Activated naive CD8-positive, alpha-beta T cell (primary cell): ENCODE data around the gene BPIFA3.

Experiments used
- H3K27ac Mint-ChIP-seq: one replicate; pipeline ENCODE4 v1.8.0; 2021; ENCODE audit warnings: mixed read lengths
- H3K27me3 Mint-ChIP-seq: one replicate; pipeline ENCODE4 v1.8.0; 2021; ENCODE audit warnings: mixed read lengths
- H3K36me3 Mint-ChIP-seq: one replicate; pipeline ENCODE4 v1.8.0; 2021; ENCODE audit warnings: mixed read lengths
- H3K4me1 Mint-ChIP-seq: one replicate; pipeline ENCODE4 v1.8.0; 2021; ENCODE audit warnings: low read depth, mixed read lengths
- H3K4me3 Mint-ChIP-seq: one replicate; pipeline ENCODE4 v1.8.0; 2021; ENCODE audit warnings: mild to moderate bottlenecking, mixed read lengths
- H3K9me3 Mint-ChIP-seq: one replicate; pipeline ENCODE4 v1.8.0; 2021; ENCODE audit warnings: low read depth, mixed read lengths

Gene BPIFA3

DNA sequence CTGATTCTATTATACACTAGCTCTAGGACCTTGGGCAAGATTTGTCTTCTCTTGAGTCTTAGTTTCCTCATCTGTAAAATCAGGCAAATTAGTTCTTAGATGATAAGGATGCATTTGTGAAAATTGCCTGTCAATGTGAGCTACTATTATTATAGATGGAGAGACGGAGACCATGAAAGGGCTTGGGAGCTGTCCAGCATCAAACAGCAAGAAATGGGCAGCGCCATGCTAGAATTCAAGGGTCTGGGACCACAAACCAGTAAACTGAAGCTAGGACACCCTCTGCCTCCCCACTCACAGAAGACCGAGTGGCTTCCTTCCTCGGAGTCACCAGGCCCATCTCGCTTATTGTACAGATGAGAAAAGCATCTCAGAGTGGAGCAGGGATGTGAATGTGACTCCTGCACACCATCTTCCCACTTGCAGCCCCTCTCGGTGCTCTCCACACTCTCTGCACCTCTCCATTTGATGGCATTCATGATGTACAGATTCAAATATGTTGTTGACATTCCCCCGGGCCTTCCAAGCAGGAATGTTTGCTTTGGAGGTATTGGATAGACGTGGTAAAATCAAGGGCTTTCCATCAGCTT lies 24.1 kb upstream of the BPIFA3 start:
- Mint-ChIP-seq H3K9me3 (no peaks in the 10 kb centered on the region), H3K27me3 (peaks cover 6% of the 10 kb centered on the region), H3K36me3 (no peaks in the 10 kb centered on the region), H3K4me3 (no peak overlapping the region), H3K4me1 (peaks cover 4% of the 10 kb centered on the region), H3K27ac (no peak overlapping the region)

DNA sequence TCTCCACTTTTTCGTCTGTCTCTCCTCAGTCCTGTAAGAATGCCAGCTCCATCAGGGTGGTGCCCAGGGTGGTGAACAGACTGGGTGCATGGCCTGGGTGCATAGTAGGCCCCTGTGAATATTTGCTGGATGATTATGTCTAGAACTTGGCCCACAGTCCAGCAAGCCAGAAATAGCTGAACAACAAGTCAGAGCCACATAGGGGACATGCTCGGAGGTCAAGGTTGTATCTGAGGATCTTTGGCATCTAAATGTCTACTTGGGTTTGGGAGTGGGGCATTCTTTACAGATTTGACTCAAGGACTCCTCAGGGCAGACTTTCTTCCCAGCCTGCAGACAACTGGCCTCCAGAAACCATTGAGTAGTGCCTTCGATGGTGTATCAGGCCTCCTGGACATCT lies 18.1 kb upstream of the BPIFA3 start:
- Mint-ChIP-seq H3K36me3 (no peaks in the 10 kb centered on the region), H3K4me3 (no peak overlapping the region), H3K27ac (no peak overlapping the region), H3K27me3 (peaks cover 16% of the 10 kb centered on the region), H3K4me1 (peaks cover 4% of the 10 kb centered on the region), H3K9me3 (no peaks in the 10 kb centered on the region)

DNA sequence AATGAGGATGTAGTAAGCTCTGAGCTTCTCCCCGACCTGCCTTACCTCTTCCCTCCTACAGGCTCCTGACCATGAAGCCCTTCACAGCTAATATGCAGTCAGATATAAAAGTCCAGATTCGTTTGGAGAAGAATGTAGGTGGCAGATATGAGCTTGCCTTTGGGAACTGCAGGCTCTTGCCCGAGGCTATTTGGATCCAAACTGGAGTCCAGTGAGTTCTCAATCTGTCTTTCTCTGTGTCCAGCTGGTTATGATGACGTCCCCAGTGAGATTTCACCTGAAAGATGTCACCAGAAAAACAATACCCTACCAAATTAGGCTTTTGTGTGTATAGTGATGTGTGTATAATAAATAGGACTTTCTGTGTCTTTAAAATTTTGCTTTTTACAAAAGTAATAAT lies 14.7 kb upstream of the BPIFA3 start:
- Mint-ChIP-seq H3K4me1 (no peaks in the 10 kb centered on the region), H3K27me3 (peaks cover 15% of the 10 kb centered on the region), H3K27ac (no peak overlapping the region)

DNA sequence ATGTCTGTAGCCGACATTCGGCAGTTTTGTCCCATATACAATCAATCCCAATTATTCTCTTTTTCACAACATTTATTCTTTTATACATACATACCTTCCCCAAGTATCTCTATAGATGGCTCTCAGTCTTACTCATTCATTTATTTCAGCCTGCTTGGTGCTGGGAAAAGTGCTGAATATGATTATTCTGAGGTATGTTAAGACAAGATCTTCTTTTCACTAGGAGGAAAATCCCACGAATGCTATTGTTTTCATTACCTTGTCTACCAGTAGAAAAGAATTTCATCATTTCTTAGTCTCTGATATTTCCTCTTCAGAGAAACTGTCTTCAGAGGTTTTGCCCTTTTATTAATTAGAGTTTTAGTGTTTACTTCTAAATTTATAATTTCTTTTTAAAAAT lies 13.7 kb upstream of the BPIFA3 start:
- H3K9me3 Mint-ChIP-seq: no peaks in the 10 kb centered on the region
- no peaks in the 10 kb centered on the region for H3K36me3 Mint-ChIP-seq
- H3K4me1 Mint-ChIP-seq: no peaks in the 10 kb centered on the region
- peaks cover 22% of the 10 kb centered on the region for H3K27me3 Mint-ChIP-seq
- H3K4me3 Mint-ChIP-seq: no peak overlapping the region
- no peak overlapping the region for H3K27ac Mint-ChIP-seq

More for the DNA sequence above, 14.7 kb upstream of the BPIFA3 start:
- Mint-ChIP-seq H3K9me3 (no peaks in the 10 kb centered on the region), H3K36me3 (no peaks in the 10 kb centered on the region), H3K4me3 (no peak overlapping the region)

DNA sequence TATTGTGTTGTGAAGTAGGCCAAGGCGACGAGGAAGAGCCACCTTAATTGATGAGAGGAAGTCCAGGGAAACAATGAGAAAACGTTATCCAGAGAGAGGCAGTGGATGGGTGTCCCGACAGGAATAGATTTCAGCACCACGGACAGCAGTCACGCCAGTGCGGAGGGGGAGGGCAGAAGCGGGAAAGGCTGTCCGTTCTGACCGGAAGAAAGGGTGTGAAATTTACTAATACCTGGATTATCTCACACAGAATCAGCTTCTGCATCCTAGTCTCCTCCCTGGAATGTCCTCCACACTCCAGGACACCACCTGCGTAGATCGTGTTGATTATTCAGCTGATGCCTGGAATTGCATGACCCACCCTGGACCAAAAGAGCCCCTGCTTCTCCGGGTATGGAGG lies 7.4 kb upstream of the BPIFA3 start:
- H3K4me1 Mint-ChIP-seq: no peaks in the 10 kb centered on the region
- H3K4me3 Mint-ChIP-seq: no peak overlapping the region
- H3K36me3 Mint-ChIP-seq: no peaks in the 10 kb centered on the region
- no peak overlapping the region for H3K27ac Mint-ChIP-seq
- H3K27me3 Mint-ChIP-seq: peaks cover 31% of the 10 kb centered on the region
- H3K9me3 Mint-ChIP-seq: peaks cover 3% of the 10 kb centered on the region

DNA sequence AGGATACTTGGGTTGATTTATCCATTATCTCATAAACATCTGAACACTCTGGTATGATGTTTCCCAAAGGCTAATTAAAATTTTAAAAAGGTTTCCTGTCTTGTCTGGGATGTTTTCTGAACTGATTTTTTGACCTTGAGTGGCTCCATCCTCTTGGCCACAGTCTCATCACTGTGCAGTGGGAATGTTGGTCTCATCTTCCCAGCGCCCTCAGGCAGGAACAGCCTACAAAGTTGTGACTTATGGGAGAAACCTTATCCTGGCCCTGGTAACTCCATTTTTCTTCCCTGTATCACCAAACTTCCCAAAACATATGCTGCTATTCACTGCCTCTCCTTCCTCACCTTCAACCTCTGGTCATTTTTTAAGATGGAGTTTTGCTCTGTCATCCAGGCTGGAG lies 6.8 kb upstream of the BPIFA3 start:
- no peaks in the 10 kb centered on the region for H3K4me1 Mint-ChIP-seq
- H3K27me3 Mint-ChIP-seq: peaks cover 33% of the 10 kb centered on the region
- peaks cover 3% of the 10 kb centered on the region for H3K9me3 Mint-ChIP-seq
- H3K36me3 Mint-ChIP-seq: no peaks in the 10 kb centered on the region
- no peak overlapping the region for H3K27ac Mint-ChIP-seq
- H3K4me3 Mint-ChIP-seq: no peak overlapping the region

DNA sequence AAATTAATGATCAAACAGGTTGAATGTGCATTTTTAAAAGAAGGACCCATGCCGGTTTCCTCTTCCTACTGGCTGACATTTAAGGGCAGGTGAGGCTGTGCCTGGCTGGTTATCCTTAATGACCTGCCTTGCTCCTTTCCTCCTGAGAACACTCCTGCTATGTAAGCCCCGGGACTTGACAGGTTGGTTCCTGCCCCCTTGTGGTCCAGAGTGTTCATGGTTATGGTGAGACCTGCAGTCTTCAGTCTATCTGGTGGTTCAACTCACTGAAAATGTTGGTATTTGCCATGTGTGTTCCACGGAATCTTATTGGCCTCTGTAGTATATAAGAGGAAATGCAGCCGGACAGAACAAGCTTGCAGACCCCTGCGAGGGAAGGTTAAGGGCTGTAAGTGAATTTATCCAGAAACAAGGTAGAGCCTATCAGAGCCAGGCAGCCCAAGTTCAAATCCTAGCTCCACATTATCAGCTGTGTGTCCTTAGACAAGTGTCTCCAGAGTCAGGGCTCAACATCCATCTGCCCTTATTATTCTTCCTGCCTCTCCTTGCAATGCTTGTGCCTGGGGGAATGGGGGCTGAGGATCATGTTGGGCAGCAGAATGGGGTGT lies 5.2 kb upstream of the BPIFA3 start:
- Mint-ChIP-seq H3K27ac (no peak overlapping the region), H3K36me3 (no peaks in the 10 kb centered on the region), H3K9me3 (peaks cover 3% of the 10 kb centered on the region), H3K4me3 (no peak overlapping the region), H3K27me3 (peaks cover 33% of the 10 kb centered on the region), H3K4me1 (no peaks in the 10 kb centered on the region)

DNA sequence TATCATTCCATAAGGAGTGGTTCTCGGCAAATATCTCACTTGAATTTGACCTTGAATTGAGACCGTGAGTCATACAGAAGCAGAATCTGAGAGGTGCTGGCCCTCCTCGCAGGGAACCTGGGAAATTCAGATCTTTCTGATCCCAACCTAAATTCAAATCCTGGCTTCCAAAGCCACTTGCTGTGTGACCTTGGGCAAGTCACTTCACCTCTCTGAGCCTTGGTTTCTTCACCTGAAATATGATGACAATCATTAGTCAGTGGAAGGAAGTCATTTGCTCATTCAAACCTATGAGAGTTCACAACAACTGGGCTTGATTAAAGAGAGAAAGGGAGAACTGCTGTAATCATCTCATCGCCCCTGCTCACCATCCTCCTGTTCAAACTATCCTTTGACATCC lies 7.2 kb downstream of the BPIFA3 start:
- peaks cover 2% of the 10 kb centered on the region for H3K36me3 Mint-ChIP-seq
- H3K27me3 Mint-ChIP-seq: peaks cover 13% of the 10 kb centered on the region
- no peaks in the 10 kb centered on the region for H3K9me3 Mint-ChIP-seq
- no peak overlapping the region for H3K4me3 Mint-ChIP-seq
- no peaks in the 10 kb centered on the region for H3K4me1 Mint-ChIP-seq
- H3K27ac Mint-ChIP-seq: no peak overlapping the region

DNA sequence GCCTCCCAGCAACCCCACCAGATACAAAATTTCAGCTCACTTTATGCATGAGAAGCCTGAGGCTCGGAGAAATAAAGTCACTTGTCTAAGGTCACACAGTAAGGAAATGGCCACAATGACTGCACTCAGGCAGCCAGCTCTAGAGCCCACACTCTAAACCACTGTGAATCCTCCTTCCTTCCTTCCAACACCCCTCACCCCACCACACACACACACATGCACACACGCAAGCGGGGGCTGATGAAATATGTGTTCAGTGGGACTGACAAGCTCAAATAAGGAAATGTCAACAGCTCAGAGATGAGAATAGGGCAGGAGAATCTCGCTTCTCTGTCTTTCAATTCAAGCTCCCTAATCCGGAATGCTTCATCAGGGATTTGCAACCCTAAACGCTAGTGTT lies 12.7 kb downstream of the BPIFA3 start:
- H3K27ac Mint-ChIP-seq: no peak overlapping the region
- H3K4me1 Mint-ChIP-seq: peaks cover 12% of the 10 kb centered on the region
- H3K4me3 Mint-ChIP-seq: no peak overlapping the region
- H3K9me3 Mint-ChIP-seq: no peaks in the 10 kb centered on the region
- peaks cover 2% of the 10 kb centered on the region for H3K36me3 Mint-ChIP-seq
- H3K27me3 Mint-ChIP-seq: peaks cover 11% of the 10 kb centered on the region

DNA sequence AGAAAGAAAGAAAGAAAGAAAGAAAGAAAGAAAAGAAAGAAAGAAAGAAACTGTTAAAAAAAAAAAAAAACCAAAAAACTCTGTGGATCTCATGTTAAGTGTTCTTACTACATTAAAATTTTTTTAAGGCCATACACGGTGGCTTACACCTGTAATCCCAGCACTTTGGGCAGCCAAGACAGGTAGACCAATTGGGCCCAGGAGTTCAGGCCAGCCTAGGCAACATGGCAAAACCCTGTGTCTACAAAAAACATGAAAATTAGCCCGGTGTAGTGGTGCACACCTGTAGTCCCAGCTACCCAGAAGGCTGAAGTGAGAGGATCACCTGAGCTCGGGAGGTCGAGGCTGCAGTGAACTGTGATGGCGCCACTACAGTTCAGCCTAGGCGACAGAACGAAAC lies 14.1 kb downstream of the BPIFA3 start:
- Mint-ChIP-seq H3K4me1 (peaks cover 12% of the 10 kb centered on the region), H3K27ac (no peak overlapping the region), H3K36me3 (no peaks in the 10 kb centered on the region), H3K9me3 (no peaks in the 10 kb centered on the region), H3K27me3 (no peaks in the 10 kb centered on the region), H3K4me3 (no peak overlapping the region)

DNA sequence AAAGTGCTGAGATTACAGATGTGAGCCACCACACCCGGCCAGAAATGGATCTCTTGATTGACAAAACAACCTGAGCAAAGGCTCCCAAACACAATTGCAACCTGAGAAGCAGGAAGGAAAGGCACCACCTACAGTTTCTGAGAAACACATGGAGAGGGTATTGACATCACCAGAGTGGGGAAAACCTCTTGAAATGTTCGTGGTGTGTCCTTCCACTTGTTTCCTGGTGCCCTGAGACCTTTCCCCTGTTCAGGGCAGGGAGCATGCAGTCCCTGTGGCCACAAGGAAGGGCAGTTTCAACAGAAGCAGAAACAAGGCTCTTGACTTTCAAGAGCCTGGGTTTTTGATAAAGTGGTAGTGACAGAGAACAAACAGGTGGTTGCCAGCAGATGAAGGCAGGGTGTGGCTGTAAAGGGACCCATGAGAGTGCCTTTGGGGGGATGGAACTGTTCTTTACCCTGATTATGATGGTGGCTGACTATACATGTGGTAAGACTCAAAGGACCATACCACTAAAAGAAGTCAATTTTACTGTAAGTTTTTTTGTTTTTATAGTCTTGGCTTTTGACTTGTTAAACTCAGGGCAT lies 15.4 kb downstream of the BPIFA3 start:
- Mint-ChIP-seq H3K9me3 (no peaks in the 10 kb centered on the region), H3K27ac (no peak overlapping the region), H3K4me3 (no peak overlapping the region), H3K36me3 (no peaks in the 10 kb centered on the region), H3K4me1 (peaks cover 12% of the 10 kb centered on the region), H3K27me3 (peaks cover 4% of the 10 kb centered on the region)

DNA sequence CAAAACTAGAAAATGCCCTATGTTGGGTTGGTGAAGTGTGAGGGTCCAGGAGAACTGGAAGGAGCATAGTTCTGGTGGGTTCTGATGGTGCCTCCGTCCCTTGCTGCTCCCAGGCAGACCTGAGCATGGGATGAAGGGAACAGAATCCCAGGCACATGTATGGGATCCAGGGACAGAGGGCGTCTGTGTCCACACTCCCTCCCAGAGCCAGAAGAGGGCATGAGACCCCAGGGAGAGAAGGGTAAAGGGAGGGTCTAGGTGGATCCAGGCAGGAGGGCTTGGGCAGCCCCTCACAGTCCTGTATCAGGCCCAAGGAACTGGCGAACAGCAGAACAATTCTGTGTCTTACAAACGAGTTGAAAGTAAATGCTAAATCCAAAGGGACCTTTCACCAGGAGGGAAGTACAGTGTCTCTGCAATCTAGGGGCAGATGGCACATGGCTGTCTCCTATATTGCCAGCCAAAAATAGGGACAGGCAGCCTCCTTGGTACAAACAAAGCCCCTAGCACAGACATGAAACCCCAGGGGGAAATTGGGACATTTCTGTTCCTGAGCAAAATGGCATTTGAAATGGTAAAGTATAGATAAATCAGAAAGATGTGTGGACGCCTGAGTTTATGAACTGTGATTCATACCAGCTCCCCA lies 16.1 kb downstream of the BPIFA3 start:
- H3K27me3 Mint-ChIP-seq: peaks cover 4% of the 10 kb centered on the region
- no peak overlapping the region for H3K27ac Mint-ChIP-seq

DNA sequence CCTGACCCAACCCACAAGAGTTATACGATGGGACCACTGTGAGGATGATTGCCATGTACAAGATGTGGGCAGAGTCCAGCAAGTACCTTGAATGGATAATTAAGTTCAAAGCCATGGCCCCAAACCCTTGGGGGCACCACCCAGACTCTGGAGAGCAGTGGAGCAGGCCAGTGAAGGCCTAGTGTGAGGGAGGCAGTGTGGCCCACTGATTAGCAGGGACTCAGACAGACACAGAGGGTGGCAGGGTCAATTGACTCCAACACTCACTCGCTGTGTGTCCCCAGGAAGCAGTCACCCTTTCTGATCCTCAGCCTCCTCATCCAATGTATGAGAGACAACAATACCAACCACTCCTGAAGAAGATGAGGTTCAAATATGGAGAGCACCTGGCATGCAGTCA lies 16.9 kb downstream of the BPIFA3 start:
- Mint-ChIP-seq H3K36me3 (no peaks in the 10 kb centered on the region), H3K9me3 (no peaks in the 10 kb centered on the region), H3K4me3 (no peak overlapping the region), H3K27ac (no peak overlapping the region), H3K27me3 (peaks cover 4% of the 10 kb centered on the region), H3K4me1 (peaks cover 12% of the 10 kb centered on the region)

More for the DNA sequence above, 16.1 kb downstream of the BPIFA3 start:
- no peaks in the 10 kb centered on the region for H3K9me3 Mint-ChIP-seq
- H3K36me3 Mint-ChIP-seq: no peaks in the 10 kb centered on the region
- H3K4me3 Mint-ChIP-seq: no peak overlapping the region
- peaks cover 12% of the 10 kb centered on the region for H3K4me1 Mint-ChIP-seq

DNA sequence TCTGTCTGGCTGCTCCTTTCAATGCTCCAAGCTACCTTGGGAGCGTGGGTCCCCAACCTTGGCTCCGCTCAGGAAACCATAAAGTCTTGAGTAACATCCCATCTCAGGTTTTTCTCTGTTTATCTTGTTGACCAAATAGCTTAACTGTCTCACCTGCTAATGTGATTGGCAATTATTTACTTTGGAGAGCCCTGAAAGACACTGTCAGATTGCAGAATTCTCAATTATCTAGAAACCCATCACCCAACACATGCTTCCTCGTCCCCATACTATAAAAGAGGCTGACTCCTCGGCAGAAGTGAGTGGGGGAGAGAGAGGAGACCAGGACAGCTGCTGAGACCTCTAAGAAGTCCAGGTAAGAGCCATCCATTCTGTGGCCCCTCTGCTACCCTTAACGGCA lies 18.5 kb downstream of the BPIFA3 start, which contains the start of gene BPIFA1:
Gene BPIFA1 (plus strand): TSS at position 301 of the 400 bp plus-strand sequence. CDS start 1,716 bp downstream, outside the sequence.
- H3K9me3 Mint-ChIP-seq: no peaks in the 10 kb centered on the region
- peaks cover 7% of the 10 kb centered on the region for H3K27me3 Mint-ChIP-seq
- no peak within 1 kb of the TSS for H3K27ac Mint-ChIP-seq
- H3K4me1 Mint-ChIP-seq: peaks cover 10% of the 10 kb centered on the region
- H3K36me3 Mint-ChIP-seq: no peaks in the 10 kb centered on the region
- H3K4me3 Mint-ChIP-seq: no peak within 1 kb of the TSS

DNA sequence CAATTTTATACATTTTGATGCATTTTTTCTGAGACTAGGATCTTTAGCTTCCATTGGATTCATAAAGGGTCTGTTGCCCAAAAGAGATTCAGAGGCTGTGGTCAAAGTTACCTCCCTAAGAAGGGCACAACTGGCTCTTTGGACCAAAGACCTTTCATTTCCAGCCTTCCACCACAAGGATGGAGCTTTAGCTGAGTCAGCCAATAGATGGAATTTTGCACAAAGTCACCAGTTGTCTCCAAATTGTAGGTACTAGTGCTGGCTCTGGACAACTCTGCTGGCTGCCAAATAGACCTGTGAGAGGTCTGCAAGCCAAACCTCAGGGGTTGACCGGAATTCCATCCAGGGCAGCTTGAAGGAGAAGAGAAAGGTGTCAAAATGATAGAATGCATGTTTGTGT lies 19.2 kb downstream of the BPIFA3 start:
- H3K4me3 Mint-ChIP-seq: no peak overlapping the region
- H3K4me1 Mint-ChIP-seq: peaks cover 9% of the 10 kb centered on the region
- no peaks in the 10 kb centered on the region for H3K9me3 Mint-ChIP-seq
- no peaks in the 10 kb centered on the region for H3K36me3 Mint-ChIP-seq
- peaks cover 7% of the 10 kb centered on the region for H3K27me3 Mint-ChIP-seq
- H3K27ac Mint-ChIP-seq: no peak overlapping the region
